WI38 (cell line): Measurements from ENCODE around the gene ACD.

Experiments
- H3K4me3 ChIP-seq: 2 replicates; pipeline ENCODE4 v1.5.1; 2011; ENCODE audit warnings: low read depth, mild to moderate bottlenecking, control low read depth, low read length
- TF ChIP-seq, protein P1 (sequence below): IDR thresholded peaks from 2 replicates; pipeline ENCODE4 v1.5.1; 2012; ENCODE audit warnings: low read depth, mild to moderate bottlenecking, control low read depth, low read length

The ACD gene

DNA sequence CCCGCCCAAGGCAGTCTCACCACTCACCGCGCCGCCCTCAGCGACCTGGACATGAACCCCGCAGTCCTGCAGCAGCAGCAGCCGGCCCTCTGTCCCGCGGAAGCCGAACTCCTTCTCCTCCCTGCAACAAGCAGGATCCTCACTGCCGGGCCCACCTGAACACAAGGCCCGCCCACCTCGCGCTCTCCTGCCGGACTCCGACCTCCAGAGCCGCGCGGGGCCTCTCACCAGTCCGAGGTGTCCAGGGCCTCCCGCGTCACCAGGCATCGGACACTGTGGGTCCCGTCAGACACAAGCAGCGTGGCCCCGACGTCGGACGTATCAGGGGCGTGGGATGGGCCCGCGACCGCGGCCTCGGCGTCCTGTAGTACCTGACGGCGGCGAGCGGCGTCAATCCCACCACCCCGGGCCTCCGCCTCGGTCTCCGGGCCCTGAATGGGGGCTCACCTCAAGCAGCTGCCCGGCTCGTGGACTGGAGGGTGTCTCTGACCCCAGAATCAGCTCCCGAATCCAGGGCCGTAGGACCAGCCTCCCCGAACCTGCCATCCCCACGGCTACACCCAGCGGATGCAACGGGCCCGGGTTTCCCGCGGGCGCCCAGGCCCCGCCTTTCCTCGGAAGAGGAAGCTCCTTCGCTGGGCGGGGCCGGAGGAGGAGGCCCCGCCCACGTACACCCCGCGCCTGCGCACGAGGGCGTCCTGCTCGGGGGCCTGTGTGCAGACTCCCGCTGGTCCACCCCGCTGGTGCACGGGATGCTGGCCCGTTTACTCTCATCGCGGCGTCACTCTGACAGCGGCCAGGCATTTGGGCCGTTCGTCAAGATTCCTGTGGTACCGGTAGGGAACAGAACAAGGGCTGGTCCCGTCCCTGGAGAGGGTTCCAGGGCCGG is at the start of gene ACD:
TSS of gene ACD (minus strand) at position 586 of the 889 bp plus-strand sequence. CDS start at position 546, 40 bp downstream.
- H3K4me3 ChIP-seq, result peak within 1 kb of the TSS; percentile 88
- TF ChIP-seq, protein P1, sequence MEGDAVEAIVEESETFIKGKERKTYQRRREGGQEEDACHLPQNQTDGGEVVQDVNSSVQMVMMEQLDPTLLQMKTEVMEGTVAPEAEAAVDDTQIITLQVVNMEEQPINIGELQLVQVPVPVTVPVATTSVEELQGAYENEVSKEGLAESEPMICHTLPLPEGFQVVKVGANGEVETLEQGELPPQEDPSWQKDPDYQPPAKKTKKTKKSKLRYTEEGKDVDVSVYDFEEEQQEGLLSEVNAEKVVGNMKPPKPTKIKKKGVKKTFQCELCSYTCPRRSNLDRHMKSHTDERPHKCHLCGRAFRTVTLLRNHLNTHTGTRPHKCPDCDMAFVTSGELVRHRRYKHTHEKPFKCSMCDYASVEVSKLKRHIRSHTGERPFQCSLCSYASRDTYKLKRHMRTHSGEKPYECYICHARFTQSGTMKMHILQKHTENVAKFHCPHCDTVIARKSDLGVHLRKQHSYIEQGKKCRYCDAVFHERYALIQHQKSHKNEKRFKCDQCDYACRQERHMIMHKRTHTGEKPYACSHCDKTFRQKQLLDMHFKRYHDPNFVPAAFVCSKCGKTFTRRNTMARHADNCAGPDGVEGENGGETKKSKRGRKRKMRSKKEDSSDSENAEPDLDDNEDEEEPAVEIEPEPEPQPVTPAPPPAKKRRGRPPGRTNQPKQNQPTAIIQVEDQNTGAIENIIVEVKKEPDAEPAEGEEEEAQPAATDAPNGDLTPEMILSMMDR, result no peak

DNA sequence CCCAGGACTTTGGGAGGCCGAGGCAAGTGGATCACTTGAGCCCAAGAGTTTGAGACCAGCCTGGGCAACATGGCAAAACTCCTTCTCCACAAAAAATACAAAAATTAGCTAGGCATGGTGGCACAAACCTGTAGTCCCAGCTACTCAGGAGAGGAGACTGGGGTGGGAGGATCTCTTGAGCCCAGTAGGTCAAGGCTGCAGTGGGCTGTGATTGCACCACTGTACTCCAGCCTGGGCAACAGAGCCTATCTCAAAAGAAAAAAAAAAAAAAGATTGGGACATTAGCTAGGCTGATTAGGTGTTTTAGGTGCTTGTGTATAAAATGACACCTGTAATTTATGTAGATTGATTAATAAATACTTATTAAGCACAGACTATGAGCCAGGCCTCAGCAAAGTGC is 49.0 kb upstream of the ACD start:
- TF ChIP-seq, protein P1, result no peak
- no peak overlapping the region for H3K4me3 ChIP-seq

DNA sequence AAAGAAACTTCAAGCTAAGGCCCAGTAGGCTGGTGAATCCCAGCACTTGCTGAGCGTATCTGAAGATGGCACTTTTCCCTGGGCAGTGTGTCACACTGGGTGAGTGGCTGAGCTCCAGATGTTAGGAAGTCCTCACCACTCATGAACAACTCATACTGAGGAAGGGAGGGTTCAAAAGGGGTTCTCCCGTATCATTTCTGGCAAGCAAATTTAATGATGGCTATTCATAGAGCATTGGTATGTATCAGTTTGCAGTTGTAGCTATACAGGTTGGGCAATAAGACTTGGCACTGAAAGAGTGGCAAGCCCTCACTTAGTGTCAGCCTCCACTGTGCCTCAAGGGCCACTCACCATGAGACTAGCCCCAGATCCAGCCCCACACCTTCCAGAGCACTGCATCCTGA is 48.3 kb upstream of the ACD start:
- TF ChIP-seq, protein P1, result no peak
- no peak overlapping the region for H3K4me3 ChIP-seq

DNA sequence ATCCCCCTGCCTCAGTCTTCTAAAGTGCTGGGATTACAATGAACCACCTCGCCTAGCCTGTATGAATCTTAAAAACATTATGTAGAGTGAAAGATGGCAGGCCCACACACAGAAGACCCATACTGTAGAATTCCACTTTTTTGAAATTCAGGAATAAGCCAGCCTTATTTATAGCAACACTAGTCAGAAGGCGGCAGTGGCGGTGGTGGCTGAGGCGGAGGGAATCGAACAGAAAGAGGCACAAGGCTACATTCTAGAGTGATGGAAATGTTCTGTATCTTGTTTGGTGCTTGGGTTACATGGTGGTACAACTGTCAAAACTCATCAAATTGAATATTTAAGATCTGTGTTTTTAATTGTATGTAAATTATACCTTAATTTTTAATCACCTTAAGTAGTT is 47.7 kb upstream of the ACD start:
- H3K4me3 ChIP-seq, result no peak overlapping the region
- TF ChIP-seq, protein P1, result no peak

DNA sequence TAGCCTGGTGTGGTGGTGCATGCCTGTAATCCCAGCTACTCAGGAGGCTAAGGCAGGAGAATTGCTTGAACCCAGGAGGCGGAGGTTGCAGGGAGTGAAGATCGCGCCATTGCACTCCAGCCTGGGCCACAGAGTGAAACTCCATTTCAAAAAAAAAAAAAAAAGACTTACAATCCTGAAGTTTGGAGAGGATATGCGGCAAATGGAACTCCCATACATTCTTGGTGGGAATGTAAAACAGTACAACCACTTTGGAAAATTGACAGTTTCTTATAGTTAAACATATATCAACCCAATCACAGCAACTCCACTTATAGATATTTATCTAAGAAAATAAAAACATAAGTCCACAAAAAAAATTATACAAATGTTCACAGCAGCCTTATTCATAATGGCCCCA is 47.1 kb upstream of the ACD start:
- H3K4me3 ChIP-seq, result no peak overlapping the region
- TF ChIP-seq, protein P1, result no peak

DNA sequence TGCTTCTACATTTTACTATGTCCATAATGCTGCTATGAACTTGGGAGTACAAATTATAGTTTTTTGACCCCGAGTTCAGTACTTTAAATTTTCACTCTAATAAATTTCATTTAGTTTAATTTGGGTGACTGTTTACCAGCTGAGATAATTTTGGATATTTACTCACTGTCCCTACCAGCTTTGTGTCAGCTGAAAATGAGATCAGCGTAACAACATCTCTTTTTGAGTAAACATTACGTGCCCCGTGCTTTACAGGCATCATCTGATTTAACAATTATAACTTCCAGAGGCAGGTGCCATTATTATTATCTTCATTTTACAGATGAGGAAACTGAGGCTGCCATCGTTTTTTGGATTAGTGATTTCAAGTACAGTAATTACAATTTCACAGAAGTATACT is 44.0 kb upstream of the ACD start:
- TF ChIP-seq, protein P1, result no peak
- no peak overlapping the region for H3K4me3 ChIP-seq

DNA sequence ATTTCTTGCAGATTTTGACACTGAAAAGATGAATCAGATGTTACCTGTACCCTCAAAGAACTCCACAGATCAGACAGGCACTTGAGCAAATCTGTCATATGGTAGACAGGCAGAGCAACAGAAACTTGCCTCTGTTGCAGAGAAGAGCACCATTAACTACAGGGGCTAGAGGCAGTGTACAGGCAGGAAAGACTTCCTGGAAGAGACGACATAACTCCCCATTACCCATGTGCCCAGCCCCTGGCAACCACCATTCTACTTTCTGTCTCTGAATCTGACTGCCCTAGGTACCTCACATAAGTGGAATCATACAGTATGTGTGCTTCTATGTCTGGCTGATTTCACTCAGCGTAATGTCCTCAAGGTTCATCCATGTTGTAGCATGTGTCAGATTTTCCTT is 43.6 kb upstream of the ACD start:
- TF ChIP-seq, protein P1, result no peak
- no peak overlapping the region for H3K4me3 ChIP-seq
